ENCODE measurements around the gene NAV3.

DNA sequence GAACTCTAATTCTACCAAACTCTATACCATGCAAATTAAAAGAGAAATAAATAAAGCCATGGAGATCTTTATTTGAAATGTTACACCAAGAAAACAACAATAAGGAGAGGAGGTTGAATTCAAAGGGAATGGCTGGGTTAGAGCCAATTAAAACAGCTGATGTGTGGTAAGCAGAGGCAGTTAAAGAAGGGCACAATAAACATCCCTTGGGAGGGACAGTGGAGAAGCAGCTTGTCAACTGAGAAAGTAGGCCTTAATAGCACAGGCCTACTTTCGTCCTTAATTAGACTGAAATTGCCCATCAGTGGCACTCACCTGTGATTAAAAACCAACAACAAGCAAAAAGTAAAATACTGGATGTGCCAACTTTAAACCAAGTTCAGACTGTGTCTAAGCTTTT, 16.3 kb upstream of the NAV3 start:
- TF ChIP-seq, protein P1, sequence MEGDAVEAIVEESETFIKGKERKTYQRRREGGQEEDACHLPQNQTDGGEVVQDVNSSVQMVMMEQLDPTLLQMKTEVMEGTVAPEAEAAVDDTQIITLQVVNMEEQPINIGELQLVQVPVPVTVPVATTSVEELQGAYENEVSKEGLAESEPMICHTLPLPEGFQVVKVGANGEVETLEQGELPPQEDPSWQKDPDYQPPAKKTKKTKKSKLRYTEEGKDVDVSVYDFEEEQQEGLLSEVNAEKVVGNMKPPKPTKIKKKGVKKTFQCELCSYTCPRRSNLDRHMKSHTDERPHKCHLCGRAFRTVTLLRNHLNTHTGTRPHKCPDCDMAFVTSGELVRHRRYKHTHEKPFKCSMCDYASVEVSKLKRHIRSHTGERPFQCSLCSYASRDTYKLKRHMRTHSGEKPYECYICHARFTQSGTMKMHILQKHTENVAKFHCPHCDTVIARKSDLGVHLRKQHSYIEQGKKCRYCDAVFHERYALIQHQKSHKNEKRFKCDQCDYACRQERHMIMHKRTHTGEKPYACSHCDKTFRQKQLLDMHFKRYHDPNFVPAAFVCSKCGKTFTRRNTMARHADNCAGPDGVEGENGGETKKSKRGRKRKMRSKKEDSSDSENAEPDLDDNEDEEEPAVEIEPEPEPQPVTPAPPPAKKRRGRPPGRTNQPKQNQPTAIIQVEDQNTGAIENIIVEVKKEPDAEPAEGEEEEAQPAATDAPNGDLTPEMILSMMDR (IDR thresholded peaks at IDR 0.05; ENCODE audit: low read depth, low read length) = no peak
- TF ChIP-seq EZH2phosphoT487 (IDR thresholded peaks at IDR 0.05; ENCODE audit: low read depth) = no peak

All from OCI-LY3 (cell line).